Naive B cell (primary cell): ENCODE results near the gene MSH4. TPM values are rescaled to one million over a fixed set of nuclear protein-coding genes. Genes with fewer than 3 reads are reported as not detected.
"Not testable (repeated sequence)": the region's sequence is repeated elsewhere in the genome, so short reads cannot be mapped to it uniquely, and the experiment has no call there.

Experiments
- ATAC-seq, 2 donors: fragments of 150-1000 bp; cut with Tn5 transposase; 2 replicates each; pipeline ENCODE4 v1.10.0; 2021; ENCODE audit warnings: low read depth in 2 of 2, mild to moderate bottlenecking in 2 of 2, moderate library complexity in 2 of 2
- DNase-seq: peaks from one replicate; pipeline ENCODE4 v3.0.0; 2022
- H3K27ac Mint-ChIP-seq, 6 donors: one replicate each; pipeline ENCODE4 v1.8.0; 2020 to 2022; ENCODE audit warnings: mild to moderate bottlenecking in 6 of 6, mixed read lengths in 6 of 6, moderate library complexity in 5 of 6, inconsistent platforms in 2 of 6
- H3K27me3 Mint-ChIP-seq, 3 donors: one replicate each; pipeline ENCODE4 v1.8.0; 2021 to 2022; ENCODE audit warnings: mixed read lengths in 3 of 3, mild to moderate bottlenecking in 1 of 3
- H3K36me3 Mint-ChIP-seq, 2 donors: one replicate each; pipeline ENCODE4 v1.8.0; 2020 to 2022; ENCODE audit warnings: mixed read lengths in 2 of 2, inconsistent platforms in 1 of 2, mild to moderate bottlenecking in 1 of 2
- H3K4me1 Mint-ChIP-seq, 3 donors: one replicate each; pipeline ENCODE4 v1.8.0; 2020 to 2022; ENCODE audit warnings: mixed read lengths in 3 of 3, inconsistent platforms in 1 of 3, mild to moderate bottlenecking in 1 of 3, moderate library complexity in 1 of 3
- H3K4me3 Mint-ChIP-seq, 8 donors: one replicate each; pipeline ENCODE4 v1.8.0; 2020 to 2022; ENCODE audit warnings: mild to moderate bottlenecking in 8 of 8, mixed read lengths in 8 of 8, moderate library complexity in 8 of 8, inconsistent platforms in 2 of 8
- H3K9me3 Mint-ChIP-seq, 7 donors: one replicate each; pipeline ENCODE4 v1.8.0; 2020 to 2022; ENCODE audit warnings: mixed read lengths in 7 of 7, mild to moderate bottlenecking in 5 of 7, inconsistent platforms in 2 of 7, moderate library complexity in 1 of 7
- polyA plus RNA-seq, 6 donors: library from polyadenylated mRNA; unstranded; fragments of 300-500 nt; fragmentation: Illumina TruSeq; gene quantifications; one replicate each; pipeline ENCODE4 v1.2.3, GENCODE V29; 2021; ENCODE audit warnings: low read depth in 6 of 6

Gene MSH4
- polyA plus RNA-seq, 6 donors from 2014 or later: not detected

GRCh38 chr1:75908717-75909152 lies 112.1 kb downstream of the MSH4 start:
- Mint-ChIP-seq H3K9me3 (peaks cover 8 to 33% (median 21%) of the 10 kb centered on the region in 7 donors), H3K27ac (no peak overlapping the region), H3K4me1 (no peaks in the 10 kb centered on the region), H3K4me3 (no peak overlapping the region), H3K27me3 (peaks cover 5 to 18% (median 11%) of the 10 kb centered on the region in 3 donors), H3K36me3 (peaks cover 5 to 9% of the 10 kb centered on the region in 2 donors)
- DNase-seq: no peak
- ATAC-seq: no peak

GRCh38 chr1:75916834-75917233 lies 120.2 kb downstream of the MSH4 start:
- Mint-ChIP-seq H3K9me3 (peaks cover 0 to 5% (median 0%) of the 10 kb centered on the region in 7 donors), H3K4me3 (no peak overlapping the region), H3K4me1 (no peaks in the 10 kb centered on the region), H3K27ac (no peak overlapping the region), H3K27me3 (peaks cover 0 to 19% (median 11%) of the 10 kb centered on the region in 3 donors), H3K36me3 (no peaks in the 10 kb centered on the region)
- no peak for ATAC-seq
- DNase-seq: no peak

DNA sequence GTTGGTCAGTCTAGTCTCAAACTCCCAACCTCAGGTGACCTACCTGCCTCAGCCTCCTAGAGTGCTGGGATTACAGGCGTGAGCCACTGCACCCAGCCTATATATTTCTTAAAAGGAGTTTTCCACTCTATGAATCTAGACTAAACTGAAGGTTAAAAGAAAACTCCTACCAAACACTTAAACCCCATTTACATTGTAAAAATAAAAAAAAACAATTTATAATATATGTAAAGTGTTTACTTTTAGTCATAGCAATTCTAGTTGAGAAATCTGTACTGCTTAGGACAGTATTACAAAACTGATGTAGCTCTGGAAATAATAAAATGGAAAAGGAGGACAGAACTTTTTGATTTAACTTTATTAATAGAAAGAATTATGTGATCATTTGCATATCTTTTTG lies 126.0 kb downstream of the MSH4 start:
- DNase-seq (no peak), ATAC-seq (no peak)
- Mint-ChIP-seq H3K27ac (no peak overlapping the region), H3K36me3 (no peaks in the 10 kb centered on the region), H3K4me3 (no peak overlapping the region), H3K27me3 (peaks cover 5 to 13% (median 8%) of the 10 kb centered on the region in 3 donors), H3K4me1 (no peaks in the 10 kb centered on the region), H3K9me3 (peaks cover 0 to 8% (median 0%) of the 10 kb centered on the region in 7 donors)

DNA sequence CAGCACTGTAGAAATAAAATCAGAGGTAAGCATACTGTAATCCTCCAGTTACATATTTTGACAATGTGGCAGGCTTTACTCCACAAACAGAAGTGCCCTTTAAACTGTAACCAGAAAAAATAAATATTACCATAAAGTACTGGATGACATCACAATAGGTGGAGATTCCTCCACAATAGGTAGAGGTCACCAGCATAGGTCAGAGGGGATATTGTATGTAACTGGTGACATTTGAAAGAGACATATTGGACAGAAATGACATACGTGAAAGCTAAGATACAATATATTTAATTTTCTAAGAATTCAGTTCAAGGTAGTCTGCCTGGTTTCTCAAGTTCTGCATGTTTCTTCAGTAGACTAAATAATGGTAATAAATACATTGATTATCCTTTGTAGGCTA lies 135.6 kb downstream of the MSH4 start, which contains the start of gene ASB17:
Gene ASB17, minus strand, starts transcription at position 101 of the 400 bp plus-strand sequence. CDS start 113 bp downstream, outside the sequence.
- H3K36me3 Mint-ChIP-seq: no peaks in the 10 kb centered on the region
- H3K27ac Mint-ChIP-seq: no peak within 1 kb of the TSS
- no peak within 1 kb of the TSS for H3K4me3 Mint-ChIP-seq
- H3K4me1 Mint-ChIP-seq: no peaks in the 10 kb centered on the region
- DNase-seq (no peak), ATAC-seq (no peak)
- peaks cover 7 to 27% (median 17%) of the 10 kb centered on the region in 3 donors for H3K27me3 Mint-ChIP-seq
- H3K9me3 Mint-ChIP-seq: peaks cover 0 to 6% (median 0%) of the 10 kb centered on the region in 7 donors

DNA sequence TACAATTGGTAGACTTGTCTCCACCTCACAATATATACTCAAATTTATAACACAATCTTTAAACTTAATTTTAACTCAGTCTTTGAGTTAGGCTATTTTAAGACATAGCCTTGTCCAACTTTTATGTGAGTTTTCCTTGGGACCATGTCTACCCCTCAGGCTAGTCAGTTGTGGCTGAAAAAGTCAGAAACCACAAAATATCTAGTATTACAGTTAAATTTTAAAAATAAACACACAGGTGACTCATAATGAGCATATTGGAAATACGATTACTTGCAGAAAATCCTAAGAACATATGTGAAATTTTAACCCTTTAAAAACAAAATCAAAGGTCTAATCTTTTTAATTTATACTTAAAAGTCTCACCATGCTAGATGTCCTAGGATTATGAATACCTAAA lies 140.4 kb downstream of the MSH4 start:
- DNase-seq (no peak), ATAC-seq (no peak)
- Mint-ChIP-seq H3K9me3 (peaks cover 0 to 13% (median 5%) of the 10 kb centered on the region in 7 donors), H3K4me3 (no peak overlapping the region), H3K27me3 (peaks cover 0 to 8% (median 0%) of the 10 kb centered on the region in 3 donors), H3K36me3 (no peaks in the 10 kb centered on the region), H3K4me1 (no peaks in the 10 kb centered on the region), H3K27ac (no peak overlapping the region)

- peaks cover 4 to 17% of the 10 kb centered on the region in 2 donors for H3K36me3 Mint-ChIP-seq
- not testable (repeated sequence) for H3K27me3 Mint-ChIP-seq, H3K4me3 Mint-ChIP-seq, H3K4me1 Mint-ChIP-seq, ATAC-seq, H3K27ac Mint-ChIP-seq, DNase-seq
- peaks cover 11 to 35% (median 17%) of the 10 kb centered on the region in 7 donors for H3K9me3 Mint-ChIP-seq
Observed at GRCh38 chr1:75943037-75943436, 146.4 kb downstream of the MSH4 start.

GRCh38 chr1:75950176-75950575 lies 153.5 kb downstream of the MSH4 start:
- DNase-seq (no peak), ATAC-seq (no peak)
- Mint-ChIP-seq H3K9me3 (peaks cover 4 to 16% (median 10%) of the 10 kb centered on the region in 7 donors), H3K27ac (no peak overlapping the region), H3K4me3 (no peak overlapping the region), H3K4me1 (no peaks in the 10 kb centered on the region), H3K36me3 (peaks cover 3 to 14% of the 10 kb centered on the region in 2 donors), H3K27me3 (no peaks in the 10 kb centered on the region)

DNA sequence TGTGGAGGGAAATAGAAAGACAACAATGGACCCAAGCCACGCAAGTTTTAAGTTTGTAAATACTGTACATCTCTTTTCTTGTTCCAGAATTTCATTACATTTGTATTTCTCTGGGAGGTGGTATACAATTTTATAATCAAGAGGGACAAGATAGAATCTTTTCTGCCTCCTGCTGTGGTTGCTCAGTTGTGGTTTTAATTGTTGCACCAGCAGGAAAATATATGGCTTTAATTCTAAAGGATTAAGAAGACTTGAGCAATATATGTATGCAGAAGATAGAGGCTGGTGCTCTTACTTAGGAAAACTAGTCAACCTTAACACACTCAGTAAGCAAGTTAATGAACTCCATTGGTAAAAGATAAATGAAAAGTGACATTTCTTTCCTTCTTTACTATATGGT lies 155.3 kb downstream of the MSH4 start:
- ATAC-seq (no peak), DNase-seq (no peak)
- Mint-ChIP-seq H3K4me1 (no peaks in the 10 kb centered on the region), H3K27me3 (peaks cover 0 to 3% (median 0%) of the 10 kb centered on the region in 3 donors), H3K9me3 (peaks cover 0 to 1% (median 0%) of the 10 kb centered on the region in 7 donors), H3K27ac (no peak overlapping the region), H3K36me3 (peaks cover 0 to 1% of the 10 kb centered on the region in 2 donors), H3K4me3 (no peak overlapping the region)

DNA sequence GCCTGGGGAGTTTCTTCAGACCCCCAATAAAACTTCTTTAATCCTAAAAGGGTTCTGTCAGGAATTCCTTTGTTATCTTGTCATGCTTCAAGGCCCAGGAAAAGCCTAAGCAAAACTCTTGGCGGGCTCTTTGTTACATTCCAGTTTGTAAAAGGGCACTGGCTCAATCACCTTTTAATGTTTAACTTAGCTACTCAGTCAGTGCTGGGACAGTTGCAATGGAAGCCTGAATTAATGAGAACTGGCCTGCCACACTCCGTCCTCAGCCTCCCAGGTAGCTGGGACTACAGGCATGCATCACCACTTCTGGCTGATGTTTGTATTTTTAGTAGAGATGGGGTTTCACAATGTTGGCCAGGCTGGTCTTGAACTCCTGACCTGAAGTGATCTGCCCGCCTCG lies 156.8 kb downstream of the MSH4 start:
- Mint-ChIP-seq H3K27ac (no peak overlapping the region), H3K9me3 (no peaks in the 10 kb centered on the region)

GRCh38 chr1:75954586-75954985 lies 157.9 kb downstream of the MSH4 start:
- peaks cover 4 to 8% (median 8%) of the 10 kb centered on the region in 3 donors for H3K27me3 Mint-ChIP-seq
- H3K4me1 Mint-ChIP-seq: no peaks in the 10 kb centered on the region
- no peak overlapping the region for H3K27ac Mint-ChIP-seq
- H3K9me3 Mint-ChIP-seq: no peaks in the 10 kb centered on the region
- H3K4me3 Mint-ChIP-seq: no peak overlapping the region
- ATAC-seq (no peak), DNase-seq (no peak)
- no peaks in the 10 kb centered on the region for H3K36me3 Mint-ChIP-seq

More for the DNA sequence above, 156.8 kb downstream of the MSH4 start:
- DNase-seq (no peak), ATAC-seq (no peak)
- Mint-ChIP-seq H3K4me3 (no peak overlapping the region), H3K27me3 (peaks cover under 1 to 8% (median 3%) of the 10 kb centered on the region in 3 donors), H3K4me1 (no peaks in the 10 kb centered on the region), H3K36me3 (no peaks in the 10 kb centered on the region)

Other genes starting within 250 kb of the MSH4 start
- 1 to 10 TPM in 3 of 6 donors, under 1 TPM in 2, not detected in 1; 0.17 to 2.9 (median 1.3) TPM for gene SLC44A5, start 185.8 kb upstream of the MSH4 start, polyA plus RNA-seq
- 10 to 100 TPM; 58.5 to 89.4 (median 72.7) TPM for gene ACADM, start 72.2 kb upstream of the MSH4 start, polyA plus RNA-seq
- gene RABGGTB, start 10.6 kb upstream of the MSH4 start, polyA plus RNA-seq: 10 to 100 TPM in 3 of 6 donors, 1 to 10 TPM in 3; 7.3 to 17.3 (median 10.1) TPM
- gene ASB17, start 135.5 kb downstream of the MSH4 start, polyA plus RNA-seq: not detected